Gastroesophageal sphincter (tissue), 4 donors: Measurements from ENCODE around the gene CERS1. TPM values are rescaled to one million over a fixed set of nuclear protein-coding genes. Genes with fewer than 3 reads are reported as not detected.

ENCODE experiments used
- ATAC-seq: fragments of 150-250 bp; one replicate; pipeline ENCODE4 v1.9.1; 2016; ENCODE audit warnings: mild to moderate bottlenecking, moderate library complexity
- H3K27ac ChIP-seq, 4 donors: fragments of 200-600 bp; sonication (generic) in 3 of 4; 1 replicate in 3 of 4; 2 replicates in 1 of 4; pipeline ENCODE4 v1.5.1; 2016 to 2019
- H3K27me3 ChIP-seq: fragments of 200-600 bp; sonication (generic); one replicate; pipeline ENCODE4 v1.5.1; 2019
- H3K36me3 ChIP-seq, 2 donors: fragments of 200-600 bp; sonication (generic); one replicate each; pipeline ENCODE4 v1.5.1; 2019; ENCODE audit warnings: control low read depth in 1 of 2
- H3K4me1 ChIP-seq, 3 donors: fragments of 200-600 bp; sonication (generic); 1 replicate in 2 of 3; 2 replicates in 1 of 3; pipeline ENCODE4 v1.5.1; 2016 to 2019; ENCODE audit warnings: control low read depth in 2 of 3
- H3K4me3 ChIP-seq, 2 donors: fragments of 200-600 bp; sonication (generic); one replicate each; pipeline ENCODE4 v1.5.1; 2019; ENCODE audit warnings: mild to moderate bottlenecking in 1 of 2, moderate library complexity in 1 of 2
- H3K9me3 ChIP-seq, 3 donors: fragments of 200-600 bp; sonication (generic); one replicate each; pipeline ENCODE4 v1.5.1; 2017 to 2019; ENCODE audit warnings: control low read depth in 2 of 3
- EP300 ChIP-seq: sonication (generic); formaldehyde crosslinking; IDR thresholded peaks from one replicate; pipeline ENCODE4 v1.6.1; 2017; ENCODE audit warnings: antibody characterized with exemption, mild to moderate bottlenecking
- POLR2A ChIP-seq, 2 donors: fragments of 450-650 bp; IDR thresholded peaks; one replicate each; pipeline ENCODE4 v1.6.1; 2017; ENCODE audit warnings: antibody characterized with exemption in 2 of 2, mild to moderate bottlenecking in 2 of 2, moderate library complexity in 1 of 2
- POLR2AphosphoS5 ChIP-seq: sonication (generic); formaldehyde crosslinking; IDR thresholded peaks from one replicate; pipeline ENCODE4 v1.6.1; 2017; ENCODE audit warnings: antibody characterized with exemption
- WGBS, 2 donors: methylation state at CpG; one replicate each; pipeline ENCODE4 v1.1.5; 2018; ENCODE audit warnings: low coverage in 1 of 2; 5-methylcytosine and 5-hydroxymethylcytosine counted together
- total RNA-seq, 4 donors: library from RNA; depleted of rRNA; stranded (reverse); fragments of >200 nt; gene quantifications; one replicate each; pipeline ENCODE4 v1.1.0, GENCODE V29; 2016
- TF ChIP-seq, protein P1 (sequence below), 4 experiments: fragments of 200-600 bp in 2 of 4; fragments of 450-650 bp in 2 of 4; sonication (generic) in 1 of 4; IDR thresholded peaks; one replicate each; pipeline ENCODE4 v1.5.1; 2017 to 2019; ENCODE audit warnings: antibody characterized with exemption in 4 of 4, mild to moderate bottlenecking in 2 of 4, moderate library complexity in 2 of 4

CERS1 gene
- total RNA-seq, 4 donors from 2014 or later = 0.73 to 1.3 (median 0.81) TPM; not detected in 1

DNA sequence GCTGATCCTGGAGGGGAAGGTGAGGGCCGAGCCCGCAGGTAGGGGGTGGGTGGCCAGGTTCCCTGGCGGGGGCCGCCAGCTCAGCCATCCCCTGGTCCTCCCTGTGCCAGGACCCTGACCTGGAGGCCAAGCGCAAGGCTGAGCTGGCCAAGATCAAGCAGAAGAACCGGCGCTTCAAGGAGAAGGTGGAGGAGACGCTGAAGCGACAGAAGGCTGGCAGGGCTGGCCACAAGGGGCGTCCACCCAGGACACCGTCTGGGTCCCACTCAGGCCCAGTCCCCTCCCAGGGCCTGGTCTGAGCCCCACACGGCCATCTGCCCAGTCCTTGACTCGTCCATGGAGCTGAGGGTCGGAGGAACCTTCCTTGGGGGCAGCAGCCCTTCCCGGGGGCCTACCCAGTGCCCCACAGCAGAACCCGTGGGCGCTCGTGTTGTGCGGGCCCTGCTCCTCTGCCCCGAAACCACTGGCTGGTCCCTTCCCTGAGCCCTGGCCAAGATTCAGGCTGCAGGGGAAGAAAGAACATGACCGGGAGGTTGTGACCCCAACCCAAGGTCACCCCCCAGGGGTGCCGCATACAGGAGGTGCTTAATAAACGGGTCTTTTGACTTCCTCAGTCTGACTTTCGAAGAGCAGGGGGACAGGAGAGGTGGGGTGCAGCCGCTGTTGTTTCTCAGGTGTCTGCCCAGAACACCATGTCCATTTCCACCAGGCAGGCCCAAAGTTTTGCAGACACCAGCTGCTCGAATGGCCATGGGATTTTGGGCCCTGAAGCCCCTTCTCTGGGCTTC lies 32.3 kb upstream of the CERS1 start:
- H3K36me3 ChIP-seq = peaks cover 0 to 85% of the 10 kb centered on the region in 2 donors
- ATAC-seq = no peak
- H3K27ac ChIP-seq = no peak overlapping the region
- no peaks in the 10 kb centered on the region for H3K27me3 ChIP-seq
- TF ChIP-seq, protein P1, sequence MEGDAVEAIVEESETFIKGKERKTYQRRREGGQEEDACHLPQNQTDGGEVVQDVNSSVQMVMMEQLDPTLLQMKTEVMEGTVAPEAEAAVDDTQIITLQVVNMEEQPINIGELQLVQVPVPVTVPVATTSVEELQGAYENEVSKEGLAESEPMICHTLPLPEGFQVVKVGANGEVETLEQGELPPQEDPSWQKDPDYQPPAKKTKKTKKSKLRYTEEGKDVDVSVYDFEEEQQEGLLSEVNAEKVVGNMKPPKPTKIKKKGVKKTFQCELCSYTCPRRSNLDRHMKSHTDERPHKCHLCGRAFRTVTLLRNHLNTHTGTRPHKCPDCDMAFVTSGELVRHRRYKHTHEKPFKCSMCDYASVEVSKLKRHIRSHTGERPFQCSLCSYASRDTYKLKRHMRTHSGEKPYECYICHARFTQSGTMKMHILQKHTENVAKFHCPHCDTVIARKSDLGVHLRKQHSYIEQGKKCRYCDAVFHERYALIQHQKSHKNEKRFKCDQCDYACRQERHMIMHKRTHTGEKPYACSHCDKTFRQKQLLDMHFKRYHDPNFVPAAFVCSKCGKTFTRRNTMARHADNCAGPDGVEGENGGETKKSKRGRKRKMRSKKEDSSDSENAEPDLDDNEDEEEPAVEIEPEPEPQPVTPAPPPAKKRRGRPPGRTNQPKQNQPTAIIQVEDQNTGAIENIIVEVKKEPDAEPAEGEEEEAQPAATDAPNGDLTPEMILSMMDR (IDR thresholded peaks at IDR 0.05) = no peak
- TF ChIP-seq POLR2AphosphoS5 (no peak), POLR2A (IDR thresholded peaks at IDR 0.05) (no peak)
- H3K4me1 ChIP-seq = peaks cover 0 to 12% (median 0%) of the 10 kb centered on the region in 3 donors
- WGBS, 2 donors = no CpG with 5 or more reads among the region's 26 CpGs
- H3K4me3 ChIP-seq = no peak overlapping the region
- H3K9me3 ChIP-seq = no peaks in the 10 kb centered on the region

DNA sequence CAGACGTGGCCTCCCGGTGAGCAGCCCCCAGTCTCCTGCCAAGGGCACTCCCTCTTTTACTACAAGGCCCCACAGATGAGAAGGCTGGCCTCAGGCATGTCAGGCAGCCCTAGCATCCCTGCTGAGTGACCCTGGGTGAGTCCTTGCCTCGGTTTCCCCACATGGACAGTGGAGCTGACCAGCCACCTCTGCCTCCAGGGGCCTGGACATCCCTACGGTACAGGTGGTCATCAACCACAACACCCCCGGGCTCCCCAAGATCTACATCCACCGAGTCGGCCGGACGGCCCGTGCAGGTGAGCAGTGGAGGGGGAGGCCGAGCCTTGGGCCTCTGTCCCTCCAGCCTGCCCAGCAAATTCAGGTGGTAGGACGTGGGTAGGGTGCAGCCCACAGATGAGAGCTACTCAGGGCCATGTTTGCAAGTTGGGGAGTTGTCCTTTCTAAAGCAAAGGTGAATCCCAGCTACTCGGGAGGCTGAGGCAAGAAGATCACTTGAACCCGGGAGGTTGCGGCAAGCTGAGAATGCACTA lies 28.8 kb upstream of the CERS1 start:
- Histone ChIP-seq H3K27ac (no peak overlapping the region), H3K4me3 (no peak overlapping the region), H3K4me1 (peaks cover 0 to 21% (median 8%) of the 10 kb centered on the region in 3 donors), H3K9me3 (no peaks in the 10 kb centered on the region), H3K27me3 (no peaks in the 10 kb centered on the region), H3K36me3 (peaks cover 0 to 87% of the 10 kb centered on the region in 2 donors)
- no peak for ATAC-seq
- TF ChIP-seq POLR2A (IDR thresholded peaks at IDR 0.05) (no peak), POLR2AphosphoS5 (no peak), EP300 (no peak)
- TF ChIP-seq, protein P1 (IDR thresholded peaks at IDR 0.05) = no peak
- 80 to 95% methylated on average over 2 to 10 of the region's 15 CpGs for WGBS, 2 donors

DNA sequence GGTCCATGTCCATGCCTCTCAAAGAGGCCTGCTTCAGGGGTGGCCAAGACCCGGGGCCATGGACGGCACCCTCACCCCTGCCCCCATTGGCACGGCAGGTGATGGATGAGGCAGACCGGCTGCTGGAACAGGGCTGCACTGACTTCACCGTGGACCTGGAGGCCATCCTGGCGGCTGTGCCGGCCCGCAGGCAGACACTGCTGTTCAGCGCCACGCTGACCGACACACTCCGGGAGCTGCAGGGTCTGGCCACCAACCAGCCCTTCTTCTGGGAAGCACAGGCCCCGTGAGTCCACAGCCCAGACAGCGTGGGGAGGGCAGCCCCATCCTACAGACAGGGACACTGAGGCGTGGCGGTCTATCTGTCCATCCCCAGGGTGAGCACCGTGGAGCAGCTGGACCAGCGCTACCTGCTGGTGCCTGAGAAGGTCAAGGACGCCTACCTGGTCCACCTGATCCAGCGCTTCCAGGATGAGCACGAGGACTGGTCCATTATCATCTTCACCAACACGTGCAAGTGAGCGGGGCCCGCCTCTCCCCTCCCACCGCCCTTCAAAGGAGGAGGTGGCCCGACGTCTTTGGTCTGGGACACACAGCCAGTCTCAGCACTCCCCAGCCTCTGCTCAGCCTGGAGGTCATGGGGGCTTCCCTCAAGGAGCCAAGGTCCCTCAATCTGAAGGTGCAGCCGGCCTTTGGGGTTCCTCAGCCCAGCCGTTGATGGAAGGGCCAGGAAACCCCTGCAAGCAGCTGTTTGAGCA lies 26.4 kb upstream of the CERS1 start:
- TF ChIP-seq POLR2A (IDR thresholded peaks at IDR 0.05) = no peak
- TF ChIP-seq POLR2AphosphoS5 = no peak
- ATAC-seq = no peak
- H3K9me3 ChIP-seq = no peaks in the 10 kb centered on the region
- peaks cover 0 to 35% (median 19%) of the 10 kb centered on the region in 3 donors for H3K4me1 ChIP-seq
- 70% methylated on average over 2 of the region's 29 CpGs; no CpG with 5 or more reads in 1 of the 2 donors for WGBS, 2 donors
- H3K27ac ChIP-seq = no peak overlapping the region
- no peak overlapping the region for H3K4me3 ChIP-seq
- peaks cover 0 to 64% of the 10 kb centered on the region in 2 donors for H3K36me3 ChIP-seq
- H3K27me3 ChIP-seq = no peaks in the 10 kb centered on the region

DNA sequence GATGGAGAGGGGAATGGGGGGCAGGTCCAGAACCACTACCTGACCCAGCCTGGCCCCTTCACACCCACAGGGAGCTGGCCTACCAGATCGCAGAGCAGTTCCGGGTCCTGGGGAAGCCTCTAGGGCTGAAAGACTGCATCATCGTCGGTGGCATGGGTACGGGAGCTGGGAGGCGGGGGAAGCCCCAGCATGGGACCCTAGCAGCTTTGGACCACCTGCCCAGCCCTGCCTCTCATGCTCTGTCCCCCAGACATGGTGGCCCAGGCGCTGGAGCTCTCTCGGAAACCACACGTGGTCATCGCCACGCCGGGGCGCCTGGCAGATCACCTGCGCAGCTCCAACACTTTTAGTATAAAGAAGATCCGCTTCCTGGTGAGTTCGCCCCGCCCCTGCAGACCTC lies 25.6 kb upstream of the CERS1 start:
- no peak for ATAC-seq
- H3K27ac ChIP-seq = no peak overlapping the region
- H3K36me3 ChIP-seq = peaks cover 0 to 56% of the 10 kb centered on the region in 2 donors
- TF ChIP-seq, protein P1 (IDR thresholded peaks at IDR 0.05) = no peak
- TF ChIP-seq POLR2A (IDR thresholded peaks at IDR 0.05) = no peak
- no peak for TF ChIP-seq EP300
- TF ChIP-seq POLR2AphosphoS5 = no peak
- no peaks in the 10 kb centered on the region for H3K9me3 ChIP-seq
- peaks cover 0 to 43% (median 20%) of the 10 kb centered on the region in 3 donors for H3K4me1 ChIP-seq
- no peak overlapping the region for H3K4me3 ChIP-seq
- WGBS, 2 donors = no CpG with 5 or more reads among the region's 17 CpGs
- H3K27me3 ChIP-seq = no peaks in the 10 kb centered on the region

DNA sequence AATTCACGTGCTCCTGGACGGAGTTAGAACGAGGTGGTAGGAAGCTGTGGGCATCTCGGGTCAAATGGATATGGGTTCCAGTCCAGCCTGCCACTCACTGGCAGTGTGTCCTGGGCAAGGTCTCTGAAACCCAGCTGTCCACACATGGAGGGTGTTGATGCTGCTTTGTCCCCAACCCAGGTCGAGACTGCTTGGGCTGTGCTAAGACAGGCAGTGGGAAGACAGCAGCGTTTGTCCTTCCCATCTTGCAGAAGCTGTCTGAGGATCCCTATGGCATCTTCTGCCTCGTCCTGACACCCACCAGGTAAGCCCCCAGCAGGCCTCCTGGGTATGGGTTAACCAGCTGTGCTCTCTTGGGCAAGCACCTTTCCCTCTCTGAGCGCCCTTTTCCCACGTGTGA lies 24.4 kb upstream of the CERS1 start:
- Histone ChIP-seq H3K4me1 (peaks cover 0 to 52% (median 20%) of the 10 kb centered on the region in 3 donors), H3K9me3 (no peaks in the 10 kb centered on the region), H3K27ac (peak overlapping the region in 1 of 4 donors; percentile 76), H3K27me3 (no peaks in the 10 kb centered on the region), H3K36me3 (peaks cover 0 to 48% of the 10 kb centered on the region in 2 donors), H3K4me3 (peak overlapping the region; percentile 60 to 94)
- ATAC-seq = no peak
- 33 to 41% methylated on average over 3 to 4 of the region's 9 CpGs for WGBS, 2 donors
- TF ChIP-seq EP300 (no peak), POLR2A (IDR thresholded peaks at IDR 0.05) (no peak), POLR2AphosphoS5 (no peak)
- TF ChIP-seq, protein P1 (IDR thresholded peaks at IDR 0.05) = no peak
